GM21526 (cell line): ENCODE data around the gene TEX13B.
"Not testable (repeated sequence)": the region's sequence is repeated elsewhere in the genome, so short reads cannot be mapped to it uniquely, and the experiment has no call there.

Source experiments
- ATAC-seq: cut with Tn5 transposase; IDR thresholded peaks from one replicate; pipeline ENCODE4 v1.9.1; 2021; ENCODE audit warnings: moderate library complexity; ENCODE audit not compliant: unreplicated experiment, low FRiP score

TEX13B gene

GRCh38 chrX:107982356-107982755 lies at the start of gene TEX13B:
Gene TEX13B, minus strand, starts transcription at chrX:107982370. Its CDS starts 243 bp downstream, at chrX:107982127.
- no peak for ATAC-seq

- ATAC-seq: peak; percentile 70
Observed at GRCh38 chrX:108029928-108030711, 48.0 kb upstream of the TEX13B start.

- ATAC-seq: no peak
Observed at GRCh38 chrX:108028854-108029253, 46.7 kb upstream of the TEX13B start.

GRCh38 chrX:108025954-108026600 lies 43.9 kb upstream of the TEX13B start:
- ATAC-seq: no peak

GRCh38 chrX:108025376-108025775 lies 43.2 kb upstream of the TEX13B start:
- ATAC-seq: no peak

- ATAC-seq: no peak
Observed at GRCh38 chrX:108022491-108023089, 40.4 kb upstream of the TEX13B start.

- ATAC-seq: no peak
Observed at GRCh38 chrX:108020631-108021030, 38.5 kb upstream of the TEX13B start.

- no peak for ATAC-seq
Observed at GRCh38 chrX:108019382-108019875, 37.3 kb upstream of the TEX13B start.

- ATAC-seq: no peak
Observed at GRCh38 chrX:108018656-108019381, 36.6 kb upstream of the TEX13B start.

GRCh38 chrX:108001218-108001814 lies 19.1 kb upstream of the TEX13B start:
- ATAC-seq: peak; percentile 90

- ATAC-seq: no peak
Observed at GRCh38 chrX:108000751-108001150, 18.6 kb upstream of the TEX13B start.

GRCh38 chrX:107996124-107996523 lies 14.0 kb upstream of the TEX13B start:
- no peak for ATAC-seq

- no peak for ATAC-seq
Observed at GRCh38 chrX:107985033-107985432, 2.9 kb upstream of the TEX13B start.

- ATAC-seq: no peak
Observed at GRCh38 chrX:107979534-107979933, 2.6 kb downstream of the TEX13B start.

- ATAC-seq: no peak
Observed at GRCh38 chrX:107978707-107979307, 3.4 kb downstream of the TEX13B start.

GRCh38 chrX:107978071-107978470 lies 4.1 kb downstream of the TEX13B start:
- ATAC-seq: no peak

GRCh38 chrX:107971636-107972035 lies 10.5 kb downstream of the TEX13B start:
- no peak for ATAC-seq

GRCh38 chrX:107970073-107970472 lies 12.1 kb downstream of the TEX13B start:
- ATAC-seq: no peak

GRCh38 chrX:107968623-107969022 lies 13.5 kb downstream of the TEX13B start:
- ATAC-seq: no peak

- not testable (repeated sequence) for ATAC-seq
Observed at GRCh38 chrX:107955337-107955736, 26.8 kb downstream of the TEX13B start.
